ENCODE measurements around the gene ZNF394. TPM values are rescaled to one million over a fixed set of nuclear protein-coding genes. Genes with fewer than 3 reads are reported as not detected.

The ZNF394 gene
- total and polyA plus RNA-seq, 9 of the 15 experiments (the other 6 are each of a cell fraction or from before 2014, with no cell fraction given), result 2.9 to 32.2 (median 24.2) TPM

- TF ChIP-seq RBM25 (IDR thresholded peaks at IDR 0.05; ENCODE audit: low read depth, low read length, severe bottlenecking) (peak; percentile 28), ZNF449 (CRISPR knock-in tag; IDR thresholded peaks at IDR 0.05) (no peak), ZNF316 (IDR thresholded peaks at IDR 0.05) (no peak), RNF2 (IDR thresholded peaks at IDR 0.05) (no peak), SRF (CRISPR knock-in tag; IDR thresholded peaks at IDR 0.05) (peak in 1 of 2 experiments; percentile 92; a peak in 2 of 4 replicates), MYBL2 (IDR thresholded peaks at IDR 0.05; ENCODE audit: low read depth) (no peak), MYBL2 (CRISPR knock-in tag; IDR thresholded peaks at IDR 0.05; ENCODE audit: borderline replicate concordance) (no peak), ZNF318 (IDR thresholded peaks at IDR 0.05; ENCODE audit: borderline replicate concordance in 1 of 2, low read depth in 1 of 2) (no peak), SAP30 (IDR thresholded peaks at IDR 0.05; ENCODE audit: borderline replicate concordance, insufficient read depth, low read depth, low read length, poor library complexity, severe bottlenecking) (peak; percentile 55), FOXM1 (IDR thresholded peaks at IDR 0.05; ENCODE audit: low read depth) (no peak), FOXM1 (CRISPR knock-in tag; IDR thresholded peaks at IDR 0.05; ENCODE audit: low read depth) (0 out of 2 replicates have a peak, but pooled peaks have one; percentile 64)
Observed at GRCh38 chr7:99473315-99473596, 26.8 kb downstream of the ZNF394 start (continued).

Data from K562 (cell line).